ENCODE results near the gene TFAP2D. TPM values are rescaled to one million over a fixed set of nuclear protein-coding genes. Genes with fewer than 3 reads are reported as not detected.

The TFAP2D gene
- total and polyA plus RNA-seq, 2 of the 4 experiments (the other 2 are of a cell fraction) = not detected

- H2AFZ ChIP-seq (replicated peaks; ENCODE audit: low read length, poor library complexity) = no peak overlapping the region
- H3K56ac ChIP-seq (ENCODE audit: extremely low read depth, insufficient read depth, low read length) = no peak overlapping the region
- 100% methylated on average over 1 of the region's 5 CpGs; no CpG with 5 or more reads in 1 of the 2 experiments for WGBS, 2 experiments (ENCODE audit: extremely low coverage in 2 of 2, insufficient read length in 1 of 2)
- H2BK20ac ChIP-seq (ENCODE audit: low read depth, low read length) = no peak overlapping the region
- no peaks in the 10 kb centered on the region for H3K9me1 ChIP-seq (ENCODE audit: insufficient read depth, low read length)
- no peak overlapping the region for H2AK5ac ChIP-seq (ENCODE audit: low read depth, low read length)
- no peak overlapping the region for H4K5ac ChIP-seq (ENCODE audit: low read depth, low read length)
- H2BK120ac ChIP-seq (ENCODE audit: low read depth, low read length) = no peak overlapping the region
- no peaks in the 10 kb centered on the region for H3K9me3 ChIP-seq (ENCODE audit: control insufficient read depth, insufficient read depth, low read length)
- ATAC-seq (ENCODE audit: low read depth) (no peak), DNase-seq (no peak)
- H2AK9ac ChIP-seq (replicated peaks; ENCODE audit: low read depth, low read length, poor library complexity) = no peak overlapping the region
- H4K91ac ChIP-seq (ENCODE audit: insufficient read depth, low read depth, low read length) = no peak overlapping the region
- H3K4me1 ChIP-seq (ENCODE audit: control insufficient read depth, insufficient read depth, low read length) = no peaks in the 10 kb centered on the region
- BruUV-seq (replicated peaks) = no TSS peak
- no peak for TF ChIP-seq USF2 (IDR thresholded peaks at IDR 0.05; ENCODE audit: low read depth, low read length)
- peak; percentile 55 for TF ChIP-seq CEBPB (IDR thresholded peaks at IDR 0.05; ENCODE audit: low read depth, low read length)
- no peak overlapping the region for H2BK5ac ChIP-seq (ENCODE audit: low read depth, low read length, poor library complexity, severe bottlenecking)
- H3K18ac ChIP-seq (ENCODE audit: low read depth, low read length) = no peak overlapping the region
- dilution Hi-C loops (cut with HindIII; ENCODE audit: low sequenced_read_pairs, unreplicated experiment) = no loop called here
- CTCF ChIA-PET = no interaction called here
- intact Hi-C loops (cut with micrococcal nuclease) = no loop called here
- H3K79me1 ChIP-seq (ENCODE audit: low read depth in 1 of 2, low read length in 2 of 2) = no peaks in the 10 kb centered on the region
- no peak overlapping the region for H2BK15ac ChIP-seq (ENCODE audit: low read depth, low read length)
- H3K14ac ChIP-seq (replicated peaks; ENCODE audit: low read depth, low read length) = no peak overlapping the region
- H3K27me3 ChIP-seq (ENCODE audit: control insufficient read depth, insufficient read depth, low read length) = no peaks in the 10 kb centered on the region
- no peak overlapping the region for H3K9ac ChIP-seq (ENCODE audit: low read depth, low read length)
- H4K20me1 ChIP-seq (ENCODE audit: insufficient read depth, low read length) = no peaks in the 10 kb centered on the region
- H3K23ac ChIP-seq (ENCODE audit: low read depth, low read length) = no peak overlapping the region
- no peak overlapping the region for H3K4ac ChIP-seq (ENCODE audit: low read depth, low read length)
- H3K4me2 ChIP-seq (ENCODE audit: low read depth, low read length) = no peak overlapping the region
- no peak overlapping the region for H4K8ac ChIP-seq (ENCODE audit: low read depth in 2 of 2, low read length in 2 of 2)
- H3K36me3 ChIP-seq (ENCODE audit: control insufficient read depth, insufficient read depth, low read length) = no peaks in the 10 kb centered on the region
- in situ Hi-C loops (cut with MboI; ENCODE audit: low sequenced_read_pairs) = no loop called here
- H3K27ac ChIP-seq (ENCODE audit: insufficient read depth, low read length) = no peak overlapping the region
- POLR2A ChIA-PET (ENCODE audit: unreplicated experiment) = no interaction called here
- H3K4me3 ChIP-seq (ENCODE audit: insufficient read depth, low read depth, low read length) = no peak overlapping the region
These were observed 67.1 kb downstream of the TFAP2D start for GRCh38 chr6:50780382-50780781.
